SU-DHL-6 (cell line): ENCODE results near the gene LYG2.
"Not testable (repeated sequence)": the region's sequence is repeated elsewhere in the genome, so short reads cannot be mapped to it uniquely, and the experiment has no call there.

Experiments used
- H2AFZ ChIP-seq: fragments of 200-600 bp; sonication (generic); 2 replicates; pipeline ENCODE4 v1.6.1; 2014; ENCODE audit warnings: low read depth, mild to moderate bottlenecking, moderate library complexity, mixed read lengths, antibody characterized with exemption, low read length; ENCODE audit not compliant: severe bottlenecking
- H3F3A ChIP-seq: fragments of 200-600 bp; shearing (Covaris generic); 2 replicates; pipeline ENCODE4 v1.6.0; 2016; ENCODE audit warnings: antibody characterized with exemption, mild to moderate bottlenecking; ENCODE audit not compliant: insufficient read depth
- H3K27ac ChIP-seq: fragments of 200-600 bp; sonication (generic); 2 replicates; pipeline ENCODE4 v1.5.1; 2016; ENCODE audit warnings: low read depth, mild to moderate bottlenecking, low read length, moderate library complexity, mixed read lengths
- H3K27me3 ChIP-seq: fragments of 200-600 bp; sonication (generic), shearing (Covaris generic); 2 replicates; pipeline ENCODE4 v1.6.0; 2014; ENCODE audit warnings: mild to moderate bottlenecking, low read length
- H3K36me3 ChIP-seq: fragments of 200-600 bp; sonication (generic); 2 replicates; pipeline ENCODE4 v1.6.1; 2014; ENCODE audit warnings: mild to moderate bottlenecking, low read length, mixed read lengths
- H3K4me2 ChIP-seq: fragments of 300-600, 200-600 bp; shearing (Covaris generic), sonication (generic); 2 replicates; pipeline ENCODE4 v1.6.0; 2014; ENCODE audit warnings: low read length, low read depth, mild to moderate bottlenecking; ENCODE audit not compliant: poor library complexity, severe bottlenecking
- H3K4me3 ChIP-seq: fragments of 200-600 bp; sonication (generic); 2 replicates; pipeline ENCODE4 v1.5.1; 2014; ENCODE audit warnings: antibody characterized with exemption, low read length, mild to moderate bottlenecking, mixed read lengths; ENCODE audit not compliant: insufficient read depth, poor library complexity, severe bottlenecking
- H3K79me2 ChIP-seq: fragments of 200-600 bp; sonication (generic); 2 replicates; pipeline ENCODE4 v1.6.1; 2014; ENCODE audit warnings: mild to moderate bottlenecking, low read length, moderate library complexity; ENCODE audit not compliant: insufficient read depth
- H3K9ac ChIP-seq: fragments of 200-600 bp; sonication (generic); 2 replicates; pipeline ENCODE4 v1.7.0; 2014; ENCODE audit warnings: mild to moderate bottlenecking, low read length
- H3K9me2 ChIP-seq: fragments of 200-600 bp; sonication (generic); replicated peaks from 2 replicates; pipeline ENCODE4 v1.6.1; 2014; ENCODE audit warnings: low read length; ENCODE audit not compliant: insufficient read depth
- H3K9me3 ChIP-seq: fragments of 200-600 bp; sonication (generic); 2 replicates; pipeline ENCODE4 v1.6.1; 2014; ENCODE audit warnings: low read length, mixed read lengths; ENCODE audit not compliant: insufficient read depth
- H4K20me1 ChIP-seq: fragments of 200-600 bp; sonication (generic); 2 replicates; pipeline ENCODE4 v1.6.1; 2014; ENCODE audit warnings: low read depth, mild to moderate bottlenecking, antibody characterized with exemption, low read length, moderate library complexity, mixed read lengths
- CTCF ChIP-seq: fragments of 200-600 bp; sonication (generic); IDR thresholded peaks from one replicate; pipeline ENCODE4 v1.5.1; 2017; ENCODE audit warnings: antibody characterized with exemption, mild to moderate bottlenecking, low read length, moderate library complexity; ENCODE audit not compliant: insufficient read depth, poor library complexity, severe bottlenecking
- EZH2phosphoT487 ChIP-seq: fragments of 200-600 bp; sonication (generic), shearing (Covaris generic); conservative IDR thresholded peaks from 2 replicates; pipeline ENCODE4 v1.6.1; 2018; ENCODE audit warnings: mild to moderate bottlenecking, antibody characterized with exemption, low read length, moderate library complexity, mixed read lengths

Gene LYG2

GRCh38 chr2:99200076-99200800 is 55.2 kb downstream of the LYG2 start:
- no peaks in the 10 kb centered on the region for H3K27me3 ChIP-seq
- H3K79me2 ChIP-seq = no peaks in the 10 kb centered on the region
- no peak overlapping the region for H2AFZ ChIP-seq
- H3K4me3 ChIP-seq = no peak overlapping the region
- H3K36me3 ChIP-seq = peaks cover 8% of the 10 kb centered on the region; the same call in 1 of the 2 replicates
- no peaks in the 10 kb centered on the region for H3F3A ChIP-seq
- no peaks in the 10 kb centered on the region for H4K20me1 ChIP-seq
- no peak overlapping the region for H3K4me2 ChIP-seq
- H3K9me3 ChIP-seq = no peaks in the 10 kb centered on the region
- H3K9me2 ChIP-seq = no peaks in the 10 kb centered on the region
- TF ChIP-seq EZH2phosphoT487 (no peak), CTCF (no peak)
- no peak overlapping the region for H3K27ac ChIP-seq
- no peak overlapping the region for H3K9ac ChIP-seq

- Histone ChIP-seq H3K27me3 (no peaks in the 10 kb centered on the region), H3K36me3 (peaks cover 14% of the 10 kb centered on the region; the same call in 1 of the 2 replicates), H3K9me3 (no peaks in the 10 kb centered on the region), H3F3A (no peaks in the 10 kb centered on the region), H3K4me2 (no peak overlapping the region), H3K9me2 (no peaks in the 10 kb centered on the region), H2AFZ (no peak overlapping the region), H3K79me2 (no peaks in the 10 kb centered on the region), H4K20me1 (no peaks in the 10 kb centered on the region), H3K4me3 (no peak overlapping the region), H3K27ac (no peak overlapping the region), H3K9ac (no peak overlapping the region)
- no peak for TF ChIP-seq EZH2phosphoT487
- no peak for TF ChIP-seq CTCF
Measured at GRCh38 chr2:99198103-99198841, 57.2 kb downstream of the LYG2 start.

GRCh38 chr2:99192364-99192763 is 63.1 kb downstream of the LYG2 start:
- not testable (repeated sequence) for H3K27ac ChIP-seq, H3K27me3 ChIP-seq, H3K9me3 ChIP-seq, H2AFZ ChIP-seq, H3K9ac ChIP-seq, H3F3A ChIP-seq, H3K4me3 ChIP-seq, H3K4me2 ChIP-seq, H4K20me1 ChIP-seq, H3K9me2 ChIP-seq
- Histone ChIP-seq H3K36me3 (peaks cover 34% of the 10 kb centered on the region; the same call in 1 of the 2 replicates), H3K79me2 (peaks cover 17% of the 10 kb centered on the region; the same call in 1 of the 2 replicates)
